Calu3 (cell line): ENCODE results near the gene ADGRL3. TPM values are rescaled to one million over a fixed set of nuclear protein-coding genes. Genes with fewer than 3 reads are reported as not detected.
"Not testable (repeated sequence)": the region's sequence is repeated elsewhere in the genome, so short reads cannot be mapped to it uniquely, and the experiment has no call there.

Experiments used
- BruUV-seq: library from RNA; stranded (reverse); fragments of 400-500 nt; replicated peaks from 2 replicates; lab custom pipeline; 2021; lab: Mats Ljungman, UMichigan
- CTCF ChIA-PET: fragments of 300-600 bp; sonication (Branson Sonifier 250); formaldehyde crosslinking; loops from one replicate; lab custom pipeline; 2022; ENCODE audit warnings: antibody characterized with exemption; lab: Charles Lee
- DNase-seq: peaks from one replicate; pipeline ENCODE4 v3.0.0; 2022
- H3K27ac Mint-ChIP-seq: one replicate; pipeline ENCODE4 v1.8.0; 2022; ENCODE audit warnings: mixed read lengths; ENCODE audit not compliant: unreplicated experiment
- H3K27me3 Mint-ChIP-seq: one replicate; pipeline ENCODE4 v1.8.0; 2022; ENCODE audit warnings: mixed read lengths; ENCODE audit not compliant: unreplicated experiment
- H3K36me3 Mint-ChIP-seq: one replicate; pipeline ENCODE4 v1.8.0; 2022; ENCODE audit warnings: mild to moderate bottlenecking, moderate library complexity, mixed read lengths; ENCODE audit not compliant: insufficient read depth, unreplicated experiment
- H3K4me1 Mint-ChIP-seq: one replicate; pipeline ENCODE4 v1.8.0; 2022; ENCODE audit warnings: mild to moderate bottlenecking, low read depth, mixed read lengths; ENCODE audit not compliant: unreplicated experiment
- H3K4me3 Mint-ChIP-seq: one replicate; pipeline ENCODE4 v1.8.0; 2022; ENCODE audit warnings: mild to moderate bottlenecking, low read depth, moderate library complexity, mixed read lengths; ENCODE audit not compliant: unreplicated experiment
- H3K9me3 Mint-ChIP-seq: one replicate; pipeline ENCODE4 v1.8.0; 2022; ENCODE audit warnings: low read depth, mixed read lengths; ENCODE audit not compliant: unreplicated experiment
- intact Hi-C: fragments of 100-400 bp; cut with micrococcal nuclease; formaldehyde crosslinking; loops from one replicate; pipeline ENCODE4 v1.10.0; 2022; ENCODE audit not compliant: unreplicated experiment
- total RNA-seq: library from RNA; stranded (reverse); gene quantifications from 2 replicates; pipeline ENCODE4 v1.2.3, GENCODE V29; 2022
- TF ChIP-seq, protein P1 (sequence below): fragments of 200-600 bp; IDR thresholded peaks from one replicate; pipeline ENCODE4 v1.8.0; 2022; ENCODE audit warnings: antibody characterized with exemption; ENCODE audit not compliant: unreplicated experiment

The ADGRL3 gene
- total RNA-seq, 1 experiment from 2014 or later: 0.66 TPM

- no TSS peak for BruUV-seq
- no peak overlapping the region for H3K27ac Mint-ChIP-seq
Measured at GRCh38 chr4:61959087-61959486, 759.0 kb downstream of the ADGRL3 start.

DNA sequence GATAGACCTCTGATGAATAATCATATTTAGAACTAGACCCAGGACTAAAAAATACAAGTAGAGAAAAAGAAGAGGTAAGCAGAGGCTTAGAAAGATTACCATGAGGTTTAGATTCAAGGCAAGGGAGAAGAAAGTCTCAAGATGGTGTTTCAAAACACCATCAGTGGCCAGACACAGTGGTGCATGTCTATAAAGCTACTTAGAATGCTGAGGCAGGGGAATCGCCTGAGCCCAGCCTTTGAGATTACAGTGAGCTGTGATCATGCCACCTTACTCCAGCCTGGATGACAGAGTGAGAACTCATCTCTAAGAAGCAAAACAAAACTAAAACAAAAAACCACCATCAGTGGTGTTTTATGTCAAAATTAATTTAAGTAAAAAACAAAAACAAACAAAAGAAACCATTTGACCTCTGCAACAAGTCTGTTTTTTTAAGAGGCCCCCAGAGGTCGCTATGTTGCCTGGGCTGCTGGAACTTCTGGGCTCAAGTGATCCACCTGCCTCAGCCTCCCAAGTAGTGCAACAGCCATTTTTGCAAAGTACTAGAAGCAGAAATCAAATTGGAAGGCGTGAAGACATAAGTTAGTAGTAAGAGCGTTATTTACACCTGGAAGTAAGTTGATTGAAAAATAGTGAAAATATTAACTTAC is 784.3 kb downstream of the ADGRL3 start:
- no peaks in the 10 kb centered on the region for H3K27me3 Mint-ChIP-seq
- no peak for DNase-seq
- H3K9me3 Mint-ChIP-seq: no peaks in the 10 kb centered on the region
- no peaks in the 10 kb centered on the region for H3K4me1 Mint-ChIP-seq
- CTCF ChIA-PET: no interaction called here
- H3K4me3 Mint-ChIP-seq: no peak overlapping the region
- H3K36me3 Mint-ChIP-seq: no peaks in the 10 kb centered on the region
- no peak overlapping the region for H3K27ac Mint-ChIP-seq
- BruUV-seq: no TSS peak
- TF ChIP-seq, protein P1, sequence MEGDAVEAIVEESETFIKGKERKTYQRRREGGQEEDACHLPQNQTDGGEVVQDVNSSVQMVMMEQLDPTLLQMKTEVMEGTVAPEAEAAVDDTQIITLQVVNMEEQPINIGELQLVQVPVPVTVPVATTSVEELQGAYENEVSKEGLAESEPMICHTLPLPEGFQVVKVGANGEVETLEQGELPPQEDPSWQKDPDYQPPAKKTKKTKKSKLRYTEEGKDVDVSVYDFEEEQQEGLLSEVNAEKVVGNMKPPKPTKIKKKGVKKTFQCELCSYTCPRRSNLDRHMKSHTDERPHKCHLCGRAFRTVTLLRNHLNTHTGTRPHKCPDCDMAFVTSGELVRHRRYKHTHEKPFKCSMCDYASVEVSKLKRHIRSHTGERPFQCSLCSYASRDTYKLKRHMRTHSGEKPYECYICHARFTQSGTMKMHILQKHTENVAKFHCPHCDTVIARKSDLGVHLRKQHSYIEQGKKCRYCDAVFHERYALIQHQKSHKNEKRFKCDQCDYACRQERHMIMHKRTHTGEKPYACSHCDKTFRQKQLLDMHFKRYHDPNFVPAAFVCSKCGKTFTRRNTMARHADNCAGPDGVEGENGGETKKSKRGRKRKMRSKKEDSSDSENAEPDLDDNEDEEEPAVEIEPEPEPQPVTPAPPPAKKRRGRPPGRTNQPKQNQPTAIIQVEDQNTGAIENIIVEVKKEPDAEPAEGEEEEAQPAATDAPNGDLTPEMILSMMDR: no peak
- intact Hi-C loops: no loop called here

More at GRCh38 chr4:61959087-61959486, 759.0 kb downstream of the ADGRL3 start:
- CTCF ChIA-PET: no interaction called here
- H3K4me3 Mint-ChIP-seq: no peak overlapping the region
- H3K27me3 Mint-ChIP-seq: no peaks in the 10 kb centered on the region
- TF ChIP-seq, protein P1: no peak
- no peaks in the 10 kb centered on the region for H3K9me3 Mint-ChIP-seq
- no peak for DNase-seq
- no peaks in the 10 kb centered on the region for H3K4me1 Mint-ChIP-seq
- intact Hi-C loops: no loop called here
- no peaks in the 10 kb centered on the region for H3K36me3 Mint-ChIP-seq

- Mint-ChIP-seq H3K36me3 (no peaks in the 10 kb centered on the region), H3K4me3 (no peak overlapping the region), H3K9me3 (no peaks in the 10 kb centered on the region), H3K27ac (no peak overlapping the region), H3K4me1 (no peaks in the 10 kb centered on the region), H3K27me3 (no peaks in the 10 kb centered on the region)
- TF ChIP-seq, protein P1: no peak
- CTCF ChIA-PET: no interaction called here
- intact Hi-C loops: no loop called here
- no peak for DNase-seq
- BruUV-seq: no TSS peak
Measured at GRCh38 chr4:61985426-61985825, 785.3 kb downstream of the ADGRL3 start.

DNA sequence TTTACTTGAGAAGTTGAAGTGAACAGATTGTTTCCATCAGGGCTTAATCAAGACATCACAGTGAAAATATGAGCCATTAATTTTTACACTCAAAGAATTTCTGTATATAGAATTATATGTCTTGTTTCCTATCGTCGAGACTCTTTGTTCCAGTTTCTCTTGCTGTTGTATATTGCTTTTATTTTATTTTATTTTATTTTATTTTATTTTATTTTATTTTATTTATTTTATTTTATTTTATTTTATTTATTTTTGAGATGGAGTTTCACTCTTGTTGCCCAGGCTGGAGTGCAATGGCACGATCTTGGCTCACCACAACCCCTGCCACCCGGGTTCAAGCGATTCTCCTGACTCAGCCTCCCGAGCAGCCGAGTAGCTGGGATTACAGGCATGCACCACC is 786.8 kb downstream of the ADGRL3 start:
- H3K36me3 Mint-ChIP-seq, DNase-seq, H3K27ac Mint-ChIP-seq, H3K4me1 Mint-ChIP-seq, CTCF ChIA-PET, H3K27me3 Mint-ChIP-seq, H3K9me3 Mint-ChIP-seq, intact Hi-C loops, BruUV-seq, H3K4me3 Mint-ChIP-seq: not testable (repeated sequence)

- TF ChIP-seq, protein P1: no peak
- no peaks in the 10 kb centered on the region for H3K27me3 Mint-ChIP-seq
- intact Hi-C loops: no loop called here
- no peak overlapping the region for H3K27ac Mint-ChIP-seq
- no peak overlapping the region for H3K4me3 Mint-ChIP-seq
- H3K36me3 Mint-ChIP-seq: no peaks in the 10 kb centered on the region
- CTCF ChIA-PET: no interaction called here
- peaks cover 2% of the 10 kb centered on the region for H3K9me3 Mint-ChIP-seq
- DNase-seq: no peak
- peaks cover 8% of the 10 kb centered on the region for H3K4me1 Mint-ChIP-seq
- no TSS peak for BruUV-seq
Measured at GRCh38 chr4:61992351-61992750, 792.2 kb downstream of the ADGRL3 start.
